Activated CD8-positive, alpha-beta memory T cell treated with anti-CD3 and anti-CD28 coated beads, Interleukin-2, amount 50 U/mL, for 24 hours (primary cell): ENCODE measurements around the gene F2RL2.
"Not testable (repeated sequence)": the region's sequence is repeated elsewhere in the genome, so short reads cannot be mapped to it uniquely, and the experiment has no call there.

Experiments used
- DNase-seq: peaks from one replicate; pipeline ENCODE4 v3.0.0-alpha.2; 2020; ENCODE audit errors: extremely low read depth

Gene F2RL2

GRCh38 chr5:76622076-76622475 lies 1.1 kb downstream of the F2RL2 start:
- no peak for DNase-seq

- no peak for DNase-seq
Observed at GRCh38 chr5:76620166-76620565, 3.0 kb downstream of the F2RL2 start.

- DNase-seq, result no peak
Observed at GRCh38 chr5:76617675-76618074, 5.5 kb downstream of the F2RL2 start.

GRCh38 chr5:76617229-76617628 lies 6.0 kb downstream of the F2RL2 start:
- no peak for DNase-seq

- DNase-seq, result no peak
Observed at GRCh38 chr5:76616206-76616605, 7.0 kb downstream of the F2RL2 start.

GRCh38 chr5:76615759-76616158 lies 7.4 kb downstream of the F2RL2 start:
- DNase-seq, result no peak

- no peak for DNase-seq
Observed at GRCh38 chr5:76612942-76613341, 10.3 kb downstream of the F2RL2 start.

- no peak for DNase-seq
Observed at GRCh38 chr5:76610196-76610595, 13.0 kb downstream of the F2RL2 start.

- no peak for DNase-seq
Observed at GRCh38 chr5:76608833-76609232, 14.4 kb downstream of the F2RL2 start.

GRCh38 chr5:76607353-76607871 lies 15.8 kb downstream of the F2RL2 start:
- DNase-seq, result no peak

GRCh38 chr5:76606701-76607100 lies 16.5 kb downstream of the F2RL2 start:
- no peak for DNase-seq

- DNase-seq, result no peak
Observed at GRCh38 chr5:76604838-76605237, 18.4 kb downstream of the F2RL2 start.

GRCh38 chr5:76603991-76604390 lies 19.2 kb downstream of the F2RL2 start:
- not testable (repeated sequence) for DNase-seq

- DNase-seq, result no peak
Observed at GRCh38 chr5:76602094-76602726, 21.0 kb downstream of the F2RL2 start.

- DNase-seq, result no peak
Observed at GRCh38 chr5:76601470-76601869, 21.7 kb downstream of the F2RL2 start.

- DNase-seq, result no peak
Observed at GRCh38 chr5:76600716-76601115, 22.5 kb downstream of the F2RL2 start.

GRCh38 chr5:76598531-76598930 lies 24.7 kb downstream of the F2RL2 start:
- DNase-seq, result no peak

GRCh38 chr5:76595755-76596481 lies 27.3 kb downstream of the F2RL2 start:
- DNase-seq, result no peak

GRCh38 chr5:76594107-76594506 lies 29.1 kb downstream of the F2RL2 start:
- DNase-seq, result no peak

GRCh38 chr5:76592692-76593091 lies 30.5 kb downstream of the F2RL2 start:
- no peak for DNase-seq

GRCh38 chr5:76591366-76591765 lies 31.8 kb downstream of the F2RL2 start:
- no peak for DNase-seq

GRCh38 chr5:76590027-76590426 lies 33.2 kb downstream of the F2RL2 start:
- DNase-seq, result no peak

GRCh38 chr5:76586531-76586930 lies 36.7 kb downstream of the F2RL2 start:
- no peak for DNase-seq
